GM21529 (cell line): Measurements from ENCODE around the gene PHGDH.

Experiments used
- ATAC-seq: cut with Tn5 transposase; IDR thresholded peaks from one replicate; pipeline ENCODE4 v1.9.1; 2021; ENCODE audit not compliant: unreplicated experiment

The PHGDH gene

DNA sequence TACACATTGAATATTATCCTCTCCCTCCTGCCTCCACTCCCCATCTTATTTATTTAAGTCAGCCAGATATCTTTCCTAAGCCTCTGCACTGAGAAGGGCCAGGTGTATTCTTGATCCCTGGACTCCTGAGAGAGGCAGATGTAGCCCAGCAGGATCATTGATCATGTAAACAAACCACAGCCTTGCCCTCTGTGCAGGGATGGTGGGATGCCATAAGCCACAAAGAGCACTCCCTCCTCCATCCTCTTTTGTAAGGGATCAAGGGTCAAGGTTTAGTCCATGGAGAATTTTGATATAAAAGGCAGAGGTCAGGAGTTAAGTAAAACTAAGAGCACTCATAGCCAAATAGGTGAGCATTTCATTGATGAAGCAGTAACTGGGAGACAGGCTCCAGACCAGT lies 17.3 kb downstream of the PHGDH start:
- ATAC-seq = no peak

DNA sequence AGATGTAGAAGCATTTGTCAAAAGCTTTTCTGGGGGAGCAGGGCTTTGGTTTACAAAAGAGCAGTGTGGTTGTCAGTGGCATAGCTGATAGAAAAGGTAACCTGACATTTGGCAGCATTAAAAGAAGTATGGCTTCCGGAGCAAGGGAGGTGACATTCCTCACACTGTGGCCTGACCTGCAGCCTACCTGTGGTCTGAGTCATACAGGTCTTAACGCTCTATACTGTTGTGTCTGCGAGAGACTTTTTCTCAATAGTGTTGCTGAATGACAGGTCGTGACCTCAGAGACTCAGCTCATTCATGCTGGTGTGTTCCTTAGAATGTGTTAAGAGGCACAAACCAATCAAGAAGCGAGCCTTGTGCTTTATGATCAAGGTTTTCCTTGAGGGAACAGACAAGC lies 19.3 kb downstream of the PHGDH start:
- ATAC-seq = no peak

DNA sequence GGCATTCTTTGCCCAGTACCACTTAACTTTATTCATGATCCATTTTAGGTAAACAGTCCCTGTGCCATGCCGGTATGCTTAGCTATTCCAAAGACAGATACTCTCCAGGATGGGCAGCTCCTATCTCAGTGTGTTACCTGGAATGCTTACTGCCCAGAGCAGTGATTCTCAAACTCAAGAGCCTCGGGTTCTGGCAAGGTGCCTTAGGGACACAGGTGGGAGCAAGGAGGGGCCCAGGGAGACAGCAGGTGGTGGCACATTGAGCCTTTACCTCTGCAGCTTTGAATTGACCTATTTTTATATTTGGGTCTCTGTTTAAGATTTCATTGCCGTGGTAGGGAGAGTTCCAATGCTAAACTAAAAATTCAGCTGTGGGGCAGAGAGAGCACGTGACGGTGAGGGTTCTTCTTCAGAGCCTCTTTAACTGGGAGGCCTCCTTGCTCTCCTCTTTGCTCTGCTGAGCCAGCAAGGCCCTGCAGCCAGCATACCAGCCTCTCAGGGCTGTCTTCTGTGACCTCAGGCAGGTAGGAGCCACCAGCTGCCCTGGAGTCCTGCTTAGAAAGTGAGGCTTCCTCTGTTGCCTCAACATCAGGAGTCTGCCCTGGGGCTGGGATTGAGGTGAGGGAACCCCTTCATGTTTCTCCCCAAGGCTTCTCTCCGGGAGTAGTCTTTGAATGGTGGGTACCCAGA lies 20.2 kb downstream of the PHGDH start:
- ATAC-seq = no peak

DNA sequence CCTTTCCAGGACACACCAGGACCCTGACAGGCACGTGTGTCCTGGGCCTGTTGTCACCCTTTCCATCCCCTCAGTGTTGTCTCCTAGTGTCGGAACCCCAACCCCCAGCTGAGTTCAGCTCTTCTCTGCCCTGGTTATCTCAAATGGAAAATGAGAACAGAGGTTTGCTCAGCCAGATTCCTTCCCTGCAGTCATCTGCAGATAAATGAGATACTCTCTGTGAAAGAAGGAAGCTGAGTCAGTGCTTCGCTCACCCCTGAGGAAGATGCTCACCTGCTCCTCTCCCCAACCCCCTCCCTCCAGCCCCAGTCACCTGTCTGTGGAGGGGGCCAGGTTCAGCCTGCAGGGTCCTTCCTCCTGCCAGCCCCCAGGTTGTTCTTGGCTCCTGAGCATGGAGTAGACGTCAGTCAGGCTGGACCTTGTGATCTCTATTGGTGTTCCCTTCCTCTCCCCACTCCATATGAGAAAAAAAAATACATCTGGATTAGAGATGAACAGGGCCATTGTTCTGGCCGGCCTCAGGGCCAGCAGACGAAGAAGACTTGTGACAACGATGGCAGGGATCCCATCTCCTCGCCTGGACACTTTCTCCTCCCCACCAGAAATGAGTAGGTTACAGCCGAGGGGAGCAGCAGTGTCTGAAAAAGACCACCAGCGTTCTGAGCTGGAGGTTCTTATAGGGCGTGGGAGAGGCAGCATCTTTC lies 20.9 kb downstream of the PHGDH start:
- ATAC-seq = no peak

DNA sequence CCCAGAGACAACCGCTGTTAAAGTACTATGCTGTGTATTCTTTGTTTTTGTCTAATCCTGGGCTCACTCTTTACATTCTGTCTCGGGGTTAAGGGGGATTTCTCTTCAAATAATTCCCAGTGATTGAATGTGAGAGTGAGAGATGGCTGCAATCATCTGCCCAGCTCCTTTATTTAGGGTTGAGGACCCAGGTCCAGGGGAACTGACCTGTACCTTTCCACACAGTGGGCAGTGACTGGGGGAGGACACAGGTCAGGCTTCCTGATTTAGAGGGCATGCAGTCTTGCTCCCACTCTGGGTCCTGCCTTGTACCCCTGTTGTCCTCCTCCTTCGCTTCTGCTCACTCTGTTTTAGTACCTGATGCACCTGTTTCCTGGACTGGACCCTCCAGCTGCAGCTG lies 22.0 kb downstream of the PHGDH start:
- no peak for ATAC-seq

DNA sequence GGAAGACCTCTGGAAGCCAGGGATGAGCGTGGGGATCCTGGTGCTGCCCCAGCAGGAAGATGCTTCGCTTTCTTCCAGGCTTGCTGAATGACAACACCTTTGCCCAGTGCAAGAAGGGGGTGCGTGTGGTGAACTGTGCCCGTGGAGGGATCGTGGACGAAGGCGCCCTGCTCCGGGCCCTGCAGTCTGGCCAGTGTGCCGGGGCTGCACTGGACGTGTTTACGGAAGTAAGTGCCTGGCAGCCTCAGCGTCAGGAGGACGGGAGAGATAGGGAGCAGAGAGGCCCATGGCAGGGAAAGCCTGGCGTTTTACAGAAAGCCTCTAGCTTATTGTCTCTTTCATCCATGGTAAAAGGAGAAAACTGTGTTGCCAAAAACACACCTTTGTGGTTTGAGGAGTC lies 23.5 kb downstream of the PHGDH start:
- no peak for ATAC-seq

DNA sequence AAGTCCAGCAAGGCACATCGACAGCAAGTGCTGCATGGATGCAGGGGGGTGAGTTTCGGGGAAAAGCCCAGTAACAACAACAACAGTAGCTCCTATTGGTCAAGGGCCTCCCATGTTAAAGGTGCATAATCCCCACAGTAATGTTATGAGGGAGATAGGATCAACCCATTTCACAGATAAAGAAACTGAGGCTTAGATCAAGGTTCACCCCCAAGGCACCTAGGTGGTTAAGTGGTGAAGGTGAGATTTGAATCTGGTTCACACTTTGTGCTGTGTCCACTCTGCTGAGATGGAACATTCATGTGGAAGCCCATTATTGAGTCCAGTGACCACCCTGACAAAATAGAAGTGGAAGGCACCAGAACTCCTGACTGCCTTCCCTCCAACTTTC lies 24.9 kb downstream of the PHGDH start:
- ATAC-seq = no peak

DNA sequence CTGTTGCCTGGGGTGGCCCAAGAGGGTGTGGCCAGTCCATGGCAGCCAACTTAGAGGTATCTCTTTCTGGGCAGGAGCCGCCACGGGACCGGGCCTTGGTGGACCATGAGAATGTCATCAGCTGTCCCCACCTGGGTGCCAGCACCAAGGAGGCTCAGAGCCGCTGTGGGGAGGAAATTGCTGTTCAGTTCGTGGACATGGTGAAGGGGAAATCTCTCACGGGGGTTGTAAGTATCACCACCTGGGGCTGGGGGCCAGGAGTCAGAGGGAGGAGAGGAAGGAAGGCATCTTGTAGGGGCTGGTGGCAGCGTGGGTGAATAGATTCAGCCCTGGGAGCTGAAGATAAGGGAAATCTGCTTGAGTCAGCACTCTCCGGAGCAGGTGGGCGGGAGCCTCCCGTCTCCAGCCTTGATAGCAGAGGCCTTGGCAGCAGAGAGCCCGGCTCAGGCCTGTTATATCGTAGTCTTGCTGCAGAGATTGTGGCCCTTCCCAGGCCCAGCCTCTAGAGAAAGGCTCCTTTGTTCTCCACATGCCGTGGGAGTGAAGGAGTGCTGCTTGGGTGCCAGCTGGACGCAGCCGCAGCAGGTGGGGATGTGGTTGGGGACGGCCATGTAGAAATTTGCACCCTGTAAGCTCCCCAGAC lies 25.4 kb downstream of the PHGDH start:
- ATAC-seq = no peak

DNA sequence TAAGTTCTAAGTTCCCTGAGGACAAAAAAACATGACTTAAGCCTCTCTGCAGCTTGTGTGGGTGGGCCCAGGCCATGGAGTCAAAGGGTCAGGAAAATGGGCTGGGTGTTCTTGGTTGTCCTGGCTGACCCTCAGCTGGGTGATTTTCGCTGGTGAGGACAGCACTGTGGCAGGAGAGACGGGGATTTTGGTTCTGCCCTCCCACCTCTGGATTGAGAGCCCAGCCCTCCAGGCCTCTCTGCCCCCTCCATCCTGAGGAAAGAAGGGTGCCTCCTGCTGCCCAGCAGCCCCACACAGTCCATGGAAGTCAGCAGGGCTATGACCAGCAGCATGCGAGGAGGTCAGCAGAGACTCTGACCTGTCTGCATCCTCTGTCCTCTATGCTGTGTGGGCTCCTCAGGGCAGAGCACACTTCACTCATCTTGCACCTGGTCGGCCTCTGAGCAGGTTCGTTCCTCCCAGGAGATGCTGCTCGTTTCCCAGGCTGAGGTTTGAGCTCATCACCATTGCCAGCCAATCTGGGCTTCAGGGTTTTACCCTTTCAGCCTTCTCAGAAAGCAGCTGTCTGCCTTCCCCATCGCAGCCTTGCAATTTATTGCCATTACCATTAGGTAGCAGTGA lies 26.5 kb downstream of the PHGDH start:
- no peak for ATAC-seq

DNA sequence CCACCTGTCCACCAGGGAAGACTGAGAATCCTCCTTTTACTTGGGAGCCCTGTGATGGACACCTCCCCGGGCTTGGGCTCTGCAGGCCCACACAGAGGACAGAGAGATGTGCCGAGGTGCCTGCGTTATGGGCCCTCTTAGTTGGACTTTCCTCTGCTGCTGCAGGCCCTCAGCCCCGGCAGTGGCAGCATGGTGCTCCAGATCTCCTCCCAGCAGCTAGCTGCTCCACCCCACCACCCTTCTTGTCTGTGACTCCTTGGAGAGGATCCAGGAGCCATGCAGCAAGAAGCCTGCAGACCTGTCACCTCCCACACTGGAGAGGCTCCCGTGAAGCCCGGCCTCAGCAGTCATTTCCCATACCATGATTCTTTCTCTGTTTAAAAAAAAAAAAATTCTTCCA lies 27.4 kb downstream of the PHGDH start:
- ATAC-seq = no peak

DNA sequence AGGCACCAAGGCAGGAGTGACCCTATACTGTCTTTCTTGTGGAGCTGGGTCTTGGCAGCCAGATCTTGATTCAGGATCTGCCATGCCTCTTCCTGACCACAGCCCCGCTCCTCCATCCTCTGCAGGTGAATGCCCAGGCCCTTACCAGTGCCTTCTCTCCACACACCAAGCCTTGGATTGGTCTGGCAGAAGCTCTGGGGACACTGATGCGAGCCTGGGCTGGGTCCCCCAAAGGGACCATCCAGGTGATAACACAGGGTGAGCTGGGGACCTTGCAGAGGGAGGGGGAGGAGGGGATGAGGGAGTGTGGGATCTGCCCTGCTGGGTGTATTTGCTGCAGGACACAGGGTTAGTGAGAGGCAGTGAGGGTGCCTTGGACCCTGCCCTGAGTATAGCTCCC lies 28.5 kb downstream of the PHGDH start:
- no peak for ATAC-seq

DNA sequence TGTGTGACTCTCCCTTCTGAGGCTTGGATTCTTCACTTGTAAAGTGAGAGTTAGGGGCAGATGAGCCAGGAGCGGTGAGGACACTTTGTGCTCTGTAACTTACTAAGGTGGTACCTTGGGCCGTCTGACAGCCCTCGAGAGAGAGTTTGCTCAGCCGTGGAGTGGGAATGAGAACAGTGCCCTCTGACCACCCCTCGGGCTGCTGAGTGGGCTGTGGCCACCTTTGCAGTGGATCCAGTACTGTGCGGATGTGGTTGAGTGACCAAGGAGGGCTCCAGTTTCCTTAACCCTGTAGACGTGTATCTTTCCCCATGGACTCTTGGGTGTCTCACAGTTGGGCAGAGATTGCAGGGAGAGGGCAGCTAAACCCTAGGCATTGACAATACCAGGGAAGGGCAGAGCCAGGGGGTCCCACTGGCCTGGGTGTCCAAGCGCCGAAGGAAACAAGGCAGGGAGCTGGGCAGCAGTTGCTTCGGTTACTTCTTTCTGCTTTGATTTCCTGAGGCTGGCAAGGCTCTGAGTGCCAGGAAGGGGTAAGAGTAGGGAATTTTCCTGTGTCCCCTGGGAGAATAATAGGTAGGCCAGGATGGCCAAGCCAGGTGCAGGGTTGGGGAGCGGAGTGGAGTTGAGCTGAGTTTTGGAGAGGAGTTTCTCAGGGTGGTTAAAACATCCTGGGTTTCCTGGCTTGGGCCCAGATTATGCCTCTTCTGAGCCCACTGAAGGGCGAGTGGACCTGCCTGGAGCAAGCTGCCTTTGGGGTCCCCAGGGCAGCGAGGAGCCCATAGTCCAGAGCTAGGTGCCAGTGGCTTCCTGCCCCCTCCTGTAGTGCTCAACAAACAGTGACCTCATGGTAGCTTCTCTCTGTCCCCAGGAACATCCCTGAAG lies 29.4 kb downstream of the PHGDH start:
- no peak for ATAC-seq

DNA sequence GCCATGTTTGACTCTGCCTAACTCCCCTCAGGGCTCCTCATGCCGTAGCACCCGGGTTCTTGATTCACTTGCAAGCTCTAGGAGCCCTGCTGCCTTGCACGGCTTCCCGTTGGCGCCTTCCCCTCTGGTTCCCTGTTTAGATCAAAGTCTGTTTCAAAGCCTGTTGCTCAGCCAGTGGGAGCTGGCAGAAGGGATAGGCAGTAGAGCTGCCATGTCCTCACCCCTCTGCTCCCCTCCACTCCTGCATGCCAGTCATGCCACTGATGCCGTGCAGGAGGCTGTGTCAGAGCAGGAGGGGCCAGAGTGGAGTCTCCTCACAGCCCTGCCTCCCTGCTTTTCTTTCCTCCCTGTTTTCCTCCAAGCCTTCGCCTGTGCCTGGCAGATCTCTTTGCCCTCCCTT lies 30.5 kb downstream of the PHGDH start:
- ATAC-seq = no peak

DNA sequence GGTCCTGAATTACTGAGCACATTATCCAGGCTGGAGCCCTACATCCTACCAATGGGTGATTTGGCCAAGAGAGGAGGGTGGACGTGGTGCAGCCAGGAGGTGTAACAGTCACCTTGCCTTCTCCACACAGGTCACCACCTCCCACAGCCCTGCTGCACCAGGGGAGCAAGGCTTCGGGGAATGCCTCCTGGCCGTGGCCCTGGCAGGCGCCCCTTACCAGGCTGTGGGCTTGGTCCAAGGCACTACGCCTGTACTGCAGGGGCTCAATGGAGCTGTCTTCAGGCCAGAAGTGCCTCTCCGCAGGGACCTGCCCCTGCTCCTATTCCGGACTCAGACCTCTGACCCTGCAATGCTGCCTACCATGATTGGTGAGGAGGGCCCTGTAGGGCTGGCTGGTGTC lies 30.9 kb downstream of the PHGDH start:
- ATAC-seq = no peak

DNA sequence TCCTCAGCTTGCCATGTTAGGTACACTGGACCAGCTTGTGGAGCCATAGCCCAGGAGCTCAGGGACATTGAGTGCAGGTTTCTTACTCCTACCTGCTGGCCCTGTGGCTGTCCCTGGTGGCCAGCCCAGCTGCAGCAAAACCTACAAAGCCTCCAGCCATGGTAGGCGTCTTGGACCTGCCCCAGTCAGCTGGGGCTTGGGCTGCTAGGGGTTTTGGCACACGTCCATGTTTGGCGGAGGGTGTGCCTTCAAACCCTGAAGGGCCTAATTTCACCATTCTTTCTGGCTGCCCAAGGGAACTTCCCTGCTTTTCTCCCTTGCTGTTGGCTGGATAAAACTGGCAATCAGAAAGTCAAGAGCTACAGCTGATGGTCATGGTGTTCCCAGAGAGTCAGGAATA lies 31.6 kb downstream of the PHGDH start:
- ATAC-seq = no peak

DNA sequence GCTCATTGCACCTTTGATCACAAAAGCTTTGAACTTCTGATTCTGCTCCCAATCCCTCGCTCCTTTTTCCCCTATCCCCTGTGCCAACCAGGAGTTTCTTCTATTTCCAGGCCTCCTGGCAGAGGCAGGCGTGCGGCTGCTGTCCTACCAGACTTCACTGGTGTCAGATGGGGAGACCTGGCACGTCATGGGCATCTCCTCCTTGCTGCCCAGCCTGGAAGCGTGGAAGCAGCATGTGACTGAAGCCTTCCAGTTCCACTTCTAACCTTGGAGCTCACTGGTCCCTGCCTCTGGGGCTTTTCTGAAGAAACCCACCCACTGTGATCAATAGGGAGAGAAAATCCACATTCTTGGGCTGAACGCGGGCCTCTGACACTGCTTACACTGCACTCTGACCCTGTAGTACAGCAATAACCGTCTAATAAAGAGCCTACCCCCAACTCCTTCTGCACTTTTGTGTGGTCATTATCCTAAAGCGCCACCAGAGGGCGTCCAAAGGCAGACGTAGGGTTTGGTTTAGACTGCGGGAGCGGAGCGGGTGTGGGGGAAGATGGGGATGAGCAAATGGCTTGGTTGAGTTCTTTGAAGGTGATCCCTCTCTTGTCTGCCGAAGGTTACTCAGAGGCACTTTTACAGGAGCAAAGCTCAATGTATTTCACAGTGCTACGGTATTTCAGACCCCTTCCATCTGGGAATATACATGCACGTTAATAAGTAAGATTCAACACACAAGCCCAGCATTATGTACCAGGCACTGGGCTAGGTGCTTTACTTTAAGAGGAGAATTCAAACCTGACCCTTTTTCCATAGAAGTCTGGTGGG lies 32.3 kb downstream of the PHGDH start:
- ATAC-seq = peak; percentile 82

DNA sequence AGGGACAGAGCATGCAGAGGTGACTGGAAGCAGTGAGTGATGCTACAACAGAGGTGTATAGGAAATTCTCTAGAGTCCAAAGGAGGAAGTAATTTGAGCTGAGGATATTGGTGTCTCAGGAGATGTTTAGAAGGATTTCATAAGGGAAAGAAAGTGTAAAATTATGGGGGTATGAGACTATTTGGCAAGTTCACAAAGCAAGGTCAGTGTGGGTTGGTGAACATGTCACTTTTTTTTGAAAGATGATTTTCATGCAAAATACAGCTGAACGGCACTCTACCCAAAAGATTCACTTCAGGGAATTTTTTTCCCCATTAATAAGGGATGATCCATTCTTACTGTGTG lies 32.8 kb downstream of the PHGDH start:
- no peak for ATAC-seq

DNA sequence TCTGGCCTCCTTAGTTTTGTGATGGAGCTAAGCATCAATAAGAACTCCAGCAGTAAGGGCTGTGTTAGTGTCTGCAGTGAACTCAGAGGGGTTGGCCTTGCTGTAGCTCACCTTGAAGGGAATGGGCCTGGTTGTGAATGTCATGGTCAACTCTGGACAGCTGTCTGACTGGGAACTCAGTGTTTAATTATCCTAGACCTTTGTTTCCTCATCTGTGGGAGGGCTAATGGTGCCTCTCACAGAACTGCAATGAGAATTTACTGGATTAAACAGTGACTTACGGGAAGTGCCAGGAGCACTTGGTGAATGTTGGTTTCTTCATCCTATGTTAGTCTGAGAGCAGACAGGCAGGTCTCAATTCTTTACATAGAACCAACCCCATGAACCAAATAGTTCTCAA lies 33.3 kb downstream of the PHGDH start:
- no peak for ATAC-seq

DNA sequence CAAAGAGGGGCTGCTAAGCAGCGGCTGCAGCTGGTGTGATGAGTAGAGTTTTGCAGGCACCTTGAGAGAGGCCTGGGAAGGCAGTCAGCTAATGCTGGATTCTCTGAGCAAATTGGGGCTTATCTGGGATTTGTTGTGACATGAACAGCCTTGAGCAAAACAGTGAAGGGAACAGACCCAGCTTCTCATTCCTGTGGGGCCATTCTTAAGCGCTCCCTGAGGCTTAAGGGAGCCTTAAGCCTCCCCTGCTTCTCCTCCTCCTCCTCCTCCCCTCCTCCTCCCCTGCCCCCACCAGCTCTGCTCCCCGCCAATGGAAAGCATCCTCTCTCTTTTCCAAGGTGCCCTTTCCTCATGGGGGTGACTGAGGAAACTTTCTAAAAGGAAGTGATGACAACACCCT lies 35.7 kb downstream of the PHGDH start:
- no peak for ATAC-seq

DNA sequence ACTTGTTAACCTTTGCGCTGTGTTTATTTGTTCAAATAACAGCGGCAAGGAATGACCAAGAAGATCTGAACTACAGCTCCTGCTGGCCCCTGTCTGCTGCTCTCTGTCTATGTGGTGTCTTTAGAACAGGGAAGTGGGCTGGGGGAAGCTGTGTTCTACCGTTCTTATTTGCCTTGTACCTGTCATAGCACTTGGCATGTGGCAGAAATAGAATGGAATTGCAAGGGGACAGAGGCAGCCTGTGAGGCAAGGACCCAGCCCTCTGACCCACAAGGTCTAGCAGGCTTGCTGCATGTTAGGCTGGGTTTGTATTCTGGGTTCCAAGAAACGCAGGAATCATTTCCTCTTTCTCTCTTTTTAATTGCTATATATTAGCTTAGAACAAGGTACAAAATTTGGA lies 36.3 kb downstream of the PHGDH start:
- no peak for ATAC-seq
